Right cardiac atrium (tissue), 5 donors: ENCODE measurements around the gene CCDC136. TPM values are rescaled to one million over a fixed set of nuclear protein-coding genes. Genes with fewer than 3 reads are reported as not detected.

Experiments
- ATAC-seq, 2 donors: fragments of 200-7000 bp; cut with Tn5 transposase; one replicate each; pipeline versions ENCODE4 v1.8.0 to v1.9.1; 2020; ENCODE audit warnings: moderate library complexity in 2 of 2, mild to moderate bottlenecking in 1 of 2
- DNase-seq, 3 donors: peaks; one replicate each; pipeline ENCODE4 v3.0.0-alpha.2; 2020
- H3K27ac ChIP-seq: one replicate; pipeline ENCODE4 v1.5.1; 2013; ENCODE audit warnings: mild to moderate bottlenecking, low read length, control low read depth, moderate library complexity
- H3K27me3 ChIP-seq: one replicate; pipeline ENCODE4 v1.6.1; 2013; ENCODE audit not compliant: control insufficient read depth, insufficient read depth
- H3K4me1 ChIP-seq: one replicate; pipeline ENCODE4 v1.6.1; 2013; ENCODE audit warnings: low read length; ENCODE audit not compliant: control insufficient read depth, insufficient read depth
- H3K4me3 ChIP-seq: one replicate; pipeline ENCODE4 v1.5.1; 2013; ENCODE audit warnings: low read length, control low read depth
- H3K9me3 ChIP-seq: one replicate; pipeline ENCODE4 v1.6.1; 2013; ENCODE audit warnings: low read length; ENCODE audit not compliant: control insufficient read depth
- WGBS: extraction: QIAGEN DNeasy Blood & Tissue Kit; methylation state at CpG from one replicate; pipeline ENCODE4 v1.1.7; 2013; 5-methylcytosine and 5-hydroxymethylcytosine counted together
- intact Hi-C, 4 donors: fragments of 100-400 bp; cut with DNase I; formaldehyde crosslinking; loops; one replicate each; pipeline versions ENCODE4 v1.11.0 to v1.14.0; 2022 to 2023
- polyA plus RNA-seq: library from polyadenylated mRNA; stranded (reverse); fragments of 200-250 nt; gene quantifications from one replicate; pipeline ENCODE4 v1.2.3, GENCODE V29; 2013
- total RNA-seq, 4 donors: library from RNA; stranded (reverse); fragmentation: NEBNext Ultra II Directional; extraction: Animal tissue kit (Norgen Biotek cat#: 25700); gene quantifications; one replicate each; pipeline ENCODE4 v1.2.1, GENCODE V29; 2021
- donor health status: healthy with polysubstance abuse.
- donor health status: DM: no; HTN: yes; CAD: no.
- donor health status: DM: no; HTN: no; CAD: no.
- donor health status: DM: no; HTN: yes; CAD: no; lungs with severe emphysema.
- donor health status: DM: yes; HTN: yes; CAD: no.

Gene CCDC136
- total and polyA plus RNA-seq, 5 donors: 2.5 to 6.9 (median 5.7) TPM

GRCh38 chr7:128793181-128793547 lies 1.4 kb downstream of the CCDC136 start:
- ATAC-seq (no peak), DNase-seq (no peak)
- no peak overlapping the region for H3K4me3 ChIP-seq
- intact Hi-C loops: no loop called here
- no peaks in the 10 kb centered on the region for H3K9me3 ChIP-seq
- peaks cover 7% of the 10 kb centered on the region for H3K4me1 ChIP-seq
- no peak overlapping the region for H3K27ac ChIP-seq
- no peaks in the 10 kb centered on the region for H3K27me3 ChIP-seq
- 93% methylated on average over 5 of the region's 5 CpGs for WGBS

- no peak overlapping the region for H3K4me3 ChIP-seq
- H3K27ac ChIP-seq: no peak overlapping the region
- H3K9me3 ChIP-seq: no peaks in the 10 kb centered on the region
- no peaks in the 10 kb centered on the region for H3K27me3 ChIP-seq
- intact Hi-C loops: no loop called here
- DNase-seq: no peak
- WGBS: 72% methylated on average over 3 of the region's 3 CpGs
- no peak for ATAC-seq
- peaks cover 7% of the 10 kb centered on the region for H3K4me1 ChIP-seq
Observed at GRCh38 chr7:128794020-128794419, 2.3 kb downstream of the CCDC136 start.

GRCh38 chr7:128794436-128794835 lies 2.7 kb downstream of the CCDC136 start:
- 93% methylated on average over 8 of the region's 8 CpGs for WGBS
- Histone ChIP-seq H3K27me3 (no peaks in the 10 kb centered on the region), H3K4me1 (peaks cover 7% of the 10 kb centered on the region), H3K4me3 (no peak overlapping the region), H3K9me3 (no peaks in the 10 kb centered on the region), H3K27ac (no peak overlapping the region)
- ATAC-seq (no peak), DNase-seq (no peak)
- intact Hi-C loops: no loop called here

GRCh38 chr7:128795129-128795528 lies 3.4 kb downstream of the CCDC136 start:
- 85% methylated on average over 4 of the region's 4 CpGs for WGBS
- Histone ChIP-seq H3K27ac (no peak overlapping the region), H3K27me3 (no peaks in the 10 kb centered on the region), H3K4me1 (peaks cover 7% of the 10 kb centered on the region), H3K9me3 (no peaks in the 10 kb centered on the region), H3K4me3 (no peak overlapping the region)
- intact Hi-C loops: no loop called here
- DNase-seq (no peak), ATAC-seq (no peak)

DNA sequence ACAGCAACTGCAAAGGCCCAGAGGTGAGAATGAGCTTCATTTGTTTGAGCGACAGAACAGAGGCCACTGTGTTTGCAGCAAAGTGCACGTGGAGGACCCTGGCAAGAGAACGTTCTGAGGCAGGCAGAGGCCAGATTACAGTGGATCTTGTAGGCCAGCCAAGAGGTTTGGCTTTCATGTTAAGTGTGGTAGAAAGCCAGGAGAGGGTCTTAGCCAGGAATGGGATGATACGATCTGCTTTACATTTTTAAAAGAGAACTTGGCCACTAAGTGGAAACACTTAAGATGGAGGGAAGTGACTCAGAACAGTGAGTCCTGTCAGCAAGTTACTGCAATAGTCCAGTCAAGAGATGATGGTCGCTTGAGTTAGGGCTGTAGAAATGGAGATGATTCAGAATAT lies 4.6 kb downstream of the CCDC136 start:
- intact Hi-C loops: no loop called here
- 47% methylated on average over 5 of the region's 5 CpGs for WGBS

DNA sequence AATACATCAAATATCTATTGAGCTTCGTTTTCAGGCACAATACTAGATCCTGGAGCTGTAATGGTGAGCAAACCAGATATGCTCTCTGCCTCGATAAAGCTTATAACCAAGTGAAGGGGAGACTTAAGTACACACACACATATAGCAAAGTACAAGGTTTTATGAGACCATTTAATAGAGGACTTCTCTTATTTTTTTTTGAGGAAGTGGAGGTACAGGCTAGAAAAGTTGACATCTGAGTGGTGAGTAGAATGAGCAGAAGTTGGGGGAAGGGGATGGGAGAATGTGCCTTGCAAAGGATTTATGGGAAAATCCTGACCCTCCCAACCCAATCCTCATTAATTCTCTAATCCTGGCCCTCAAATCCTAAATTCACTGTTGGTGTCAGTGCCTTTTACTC lies 7.7 kb downstream of the CCDC136 start:
- Histone ChIP-seq H3K4me3 (no peak overlapping the region), H3K9me3 (no peaks in the 10 kb centered on the region), H3K4me1 (no peaks in the 10 kb centered on the region), H3K27me3 (no peaks in the 10 kb centered on the region), H3K27ac (no peak overlapping the region)
- ATAC-seq (no peak), DNase-seq (no peak)
- 85% methylated on average over 2 of the region's 2 CpGs for WGBS
- intact Hi-C loops: no loop called here

More for the DNA sequence above, 4.6 kb downstream of the CCDC136 start:
- Histone ChIP-seq H3K27ac (no peak overlapping the region), H3K4me3 (no peak overlapping the region), H3K4me1 (peaks cover 4% of the 10 kb centered on the region), H3K27me3 (no peaks in the 10 kb centered on the region), H3K9me3 (no peaks in the 10 kb centered on the region)
- ATAC-seq (no peak), DNase-seq (no peak)

DNA sequence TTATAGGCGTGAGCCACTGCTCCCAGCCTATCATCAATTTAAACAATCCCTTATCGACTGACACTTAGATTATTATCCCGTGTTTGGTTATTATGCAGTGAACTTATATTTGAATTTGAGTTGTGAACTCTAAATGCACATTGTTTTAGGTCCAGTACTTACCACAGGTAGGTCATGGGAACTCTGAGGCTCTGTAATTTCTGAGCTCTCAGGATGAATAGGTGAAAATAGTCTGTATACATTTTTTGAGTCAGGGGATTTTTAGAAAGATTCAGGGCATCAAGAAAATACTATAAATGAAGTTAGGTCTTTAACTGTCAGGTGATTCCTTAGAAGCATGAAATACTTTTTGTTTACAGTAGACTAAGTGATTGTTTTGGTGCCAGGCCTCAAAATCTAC lies 8.8 kb downstream of the CCDC136 start:
- intact Hi-C loops: no loop called here
- H3K4me1 ChIP-seq: no peaks in the 10 kb centered on the region
- ATAC-seq (no peak), DNase-seq (no peak)
- no peak overlapping the region for H3K4me3 ChIP-seq
- 96% methylated on average over 3 of the region's 3 CpGs for WGBS
- H3K27me3 ChIP-seq: no peaks in the 10 kb centered on the region
- no peaks in the 10 kb centered on the region for H3K9me3 ChIP-seq
- H3K27ac ChIP-seq: no peak overlapping the region

GRCh38 chr7:128801003-128801402 lies 9.2 kb downstream of the CCDC136 start:
- Histone ChIP-seq H3K9me3 (no peaks in the 10 kb centered on the region), H3K4me3 (no peak overlapping the region), H3K27ac (no peak overlapping the region), H3K27me3 (no peaks in the 10 kb centered on the region), H3K4me1 (no peaks in the 10 kb centered on the region)
- ATAC-seq (no peak), DNase-seq (no peak)
- WGBS: 93% methylated on average over 9 of the region's 9 CpGs
- intact Hi-C loops: no loop called here

GRCh38 chr7:128801667-128802418 lies 10.1 kb downstream of the CCDC136 start:
- Histone ChIP-seq H3K27me3 (no peaks in the 10 kb centered on the region), H3K4me1 (no peaks in the 10 kb centered on the region), H3K4me3 (no peak overlapping the region), H3K9me3 (no peaks in the 10 kb centered on the region), H3K27ac (no peak overlapping the region)
- intact Hi-C loops: no loop called here
- 92% methylated on average over 2 of the region's 2 CpGs for WGBS
- DNase-seq: no peak
- no peak for ATAC-seq

GRCh38 chr7:128804484-128804883 lies 12.7 kb downstream of the CCDC136 start:
- Histone ChIP-seq H3K9me3 (no peaks in the 10 kb centered on the region), H3K27ac (no peak overlapping the region), H3K27me3 (no peaks in the 10 kb centered on the region), H3K4me3 (no peak overlapping the region), H3K4me1 (no peaks in the 10 kb centered on the region)
- 81% methylated on average over 6 of the region's 6 CpGs for WGBS
- ATAC-seq: no peak
- DNase-seq: no peak
- intact Hi-C loops: no loop called here

- Histone ChIP-seq H3K4me1 (no peaks in the 10 kb centered on the region), H3K27me3 (no peaks in the 10 kb centered on the region), H3K27ac (no peak overlapping the region), H3K4me3 (no peak overlapping the region), H3K9me3 (no peaks in the 10 kb centered on the region)
- WGBS: 92% methylated on average over 5 of the region's 5 CpGs
- no peak for ATAC-seq
- no peak for DNase-seq
- intact Hi-C loops: no loop called here
Observed at GRCh38 chr7:128805225-128805624, 13.5 kb downstream of the CCDC136 start.

DNA sequence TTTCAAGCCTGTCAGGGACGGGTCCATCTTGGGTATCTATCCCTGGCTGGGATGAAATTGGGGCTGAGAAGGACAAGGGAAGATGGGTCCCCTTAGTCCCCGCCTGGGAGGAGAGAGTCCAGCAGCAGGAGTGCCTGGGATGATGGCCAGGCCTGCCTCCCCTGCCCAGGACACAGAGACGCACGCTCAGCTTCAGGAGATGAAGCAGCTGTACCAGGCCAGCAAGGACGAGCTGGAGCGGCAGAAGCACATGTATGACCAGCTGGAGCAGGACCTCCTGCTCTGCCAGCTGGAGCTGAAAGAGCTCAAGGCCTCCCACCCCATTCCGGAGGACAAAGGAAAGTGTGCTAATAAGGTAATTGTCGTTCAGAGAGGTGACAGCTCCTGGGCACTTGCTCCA lies 15.4 kb downstream of the CCDC136 start:
- Histone ChIP-seq H3K9me3 (no peaks in the 10 kb centered on the region), H3K27ac (no peak overlapping the region), H3K4me3 (no peak overlapping the region), H3K27me3 (no peaks in the 10 kb centered on the region), H3K4me1 (peaks cover 3% of the 10 kb centered on the region)
- 81% methylated on average over 8 of the region's 8 CpGs for WGBS
- ATAC-seq (no peak), DNase-seq (no peak)
- intact Hi-C loops: no loop called here
